SU-DHL-6 (cell line): ENCODE measurements around the gene ROR1.

Experiments
- H2AFZ ChIP-seq: fragments of 200-600 bp; sonication (generic); 2 replicates; pipeline ENCODE4 v1.6.1; 2014; ENCODE audit warnings: low read depth, mild to moderate bottlenecking, moderate library complexity, mixed read lengths, antibody characterized with exemption, low read length; ENCODE audit not compliant: severe bottlenecking
- H3F3A ChIP-seq: fragments of 200-600 bp; shearing (Covaris generic); 2 replicates; pipeline ENCODE4 v1.6.0; 2016; ENCODE audit warnings: antibody characterized with exemption, mild to moderate bottlenecking; ENCODE audit not compliant: insufficient read depth
- H3K27ac ChIP-seq: fragments of 200-600 bp; sonication (generic); 2 replicates; pipeline ENCODE4 v1.5.1; 2016; ENCODE audit warnings: low read depth, mild to moderate bottlenecking, low read length, moderate library complexity, mixed read lengths
- H3K27me3 ChIP-seq: fragments of 200-600 bp; sonication (generic), shearing (Covaris generic); 2 replicates; pipeline ENCODE4 v1.6.0; 2014; ENCODE audit warnings: mild to moderate bottlenecking, low read length
- H3K36me3 ChIP-seq: fragments of 200-600 bp; sonication (generic); 2 replicates; pipeline ENCODE4 v1.6.1; 2014; ENCODE audit warnings: mild to moderate bottlenecking, low read length, mixed read lengths
- H3K4me2 ChIP-seq: fragments of 300-600, 200-600 bp; shearing (Covaris generic), sonication (generic); 2 replicates; pipeline ENCODE4 v1.6.0; 2014; ENCODE audit warnings: low read length, low read depth, mild to moderate bottlenecking; ENCODE audit not compliant: poor library complexity, severe bottlenecking
- H3K4me3 ChIP-seq: fragments of 200-600 bp; sonication (generic); 2 replicates; pipeline ENCODE4 v1.5.1; 2014; ENCODE audit warnings: antibody characterized with exemption, low read length, mild to moderate bottlenecking, mixed read lengths; ENCODE audit not compliant: insufficient read depth, poor library complexity, severe bottlenecking
- H3K79me2 ChIP-seq: fragments of 200-600 bp; sonication (generic); 2 replicates; pipeline ENCODE4 v1.6.1; 2014; ENCODE audit warnings: mild to moderate bottlenecking, low read length, moderate library complexity; ENCODE audit not compliant: insufficient read depth
- H3K9ac ChIP-seq: fragments of 200-600 bp; sonication (generic); 2 replicates; pipeline ENCODE4 v1.7.0; 2014; ENCODE audit warnings: mild to moderate bottlenecking, low read length
- H3K9me2 ChIP-seq: fragments of 200-600 bp; sonication (generic); replicated peaks from 2 replicates; pipeline ENCODE4 v1.6.1; 2014; ENCODE audit warnings: low read length; ENCODE audit not compliant: insufficient read depth
- H3K9me3 ChIP-seq: fragments of 200-600 bp; sonication (generic); 2 replicates; pipeline ENCODE4 v1.6.1; 2014; ENCODE audit warnings: low read length, mixed read lengths; ENCODE audit not compliant: insufficient read depth
- H4K20me1 ChIP-seq: fragments of 200-600 bp; sonication (generic); 2 replicates; pipeline ENCODE4 v1.6.1; 2014; ENCODE audit warnings: low read depth, mild to moderate bottlenecking, antibody characterized with exemption, low read length, moderate library complexity, mixed read lengths
- EZH2phosphoT487 ChIP-seq: fragments of 200-600 bp; sonication (generic), shearing (Covaris generic); conservative IDR thresholded peaks from 2 replicates; pipeline ENCODE4 v1.6.1; 2018; ENCODE audit warnings: mild to moderate bottlenecking, antibody characterized with exemption, low read length, moderate library complexity, mixed read lengths
- TF ChIP-seq, protein P1 (sequence below): fragments of 200-600 bp; sonication (generic); IDR thresholded peaks from one replicate; pipeline ENCODE4 v1.5.1; 2017; ENCODE audit warnings: antibody characterized with exemption, mild to moderate bottlenecking, low read length, moderate library complexity; ENCODE audit not compliant: insufficient read depth, poor library complexity, severe bottlenecking

Gene ROR1

DNA sequence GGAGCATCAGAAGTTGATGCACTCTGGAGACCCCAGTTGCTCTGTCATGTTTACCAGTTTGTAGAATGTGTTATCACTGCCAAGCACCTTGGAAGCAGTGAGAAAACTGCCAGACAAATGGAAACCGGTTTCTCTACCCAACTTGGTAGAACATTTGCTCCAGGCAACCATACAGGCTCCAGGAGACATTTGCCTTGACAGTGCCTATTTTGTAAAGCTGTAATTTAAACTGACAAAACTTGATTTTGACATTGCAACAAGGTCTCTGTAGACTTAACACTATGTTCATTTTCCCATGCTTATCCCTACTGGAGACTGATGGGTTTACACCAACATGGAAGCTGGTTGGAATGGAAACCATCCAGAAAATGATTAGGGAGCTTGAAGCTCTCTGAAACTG lies 97.6 kb downstream of the ROR1 start:
- Histone ChIP-seq H3K36me3 (no peaks in the 10 kb centered on the region), H4K20me1 (no peaks in the 10 kb centered on the region), H3K9ac (no peak overlapping the region), H3F3A (no peaks in the 10 kb centered on the region), H3K27me3 (no peaks in the 10 kb centered on the region), H3K9me3 (no peaks in the 10 kb centered on the region), H3K4me2 (no peak overlapping the region), H3K27ac (no peak overlapping the region), H3K79me2 (no peaks in the 10 kb centered on the region), H2AFZ (no peak overlapping the region), H3K9me2 (no peaks in the 10 kb centered on the region), H3K4me3 (no peak overlapping the region)
- no peak for TF ChIP-seq EZH2phosphoT487
- TF ChIP-seq, protein P1, sequence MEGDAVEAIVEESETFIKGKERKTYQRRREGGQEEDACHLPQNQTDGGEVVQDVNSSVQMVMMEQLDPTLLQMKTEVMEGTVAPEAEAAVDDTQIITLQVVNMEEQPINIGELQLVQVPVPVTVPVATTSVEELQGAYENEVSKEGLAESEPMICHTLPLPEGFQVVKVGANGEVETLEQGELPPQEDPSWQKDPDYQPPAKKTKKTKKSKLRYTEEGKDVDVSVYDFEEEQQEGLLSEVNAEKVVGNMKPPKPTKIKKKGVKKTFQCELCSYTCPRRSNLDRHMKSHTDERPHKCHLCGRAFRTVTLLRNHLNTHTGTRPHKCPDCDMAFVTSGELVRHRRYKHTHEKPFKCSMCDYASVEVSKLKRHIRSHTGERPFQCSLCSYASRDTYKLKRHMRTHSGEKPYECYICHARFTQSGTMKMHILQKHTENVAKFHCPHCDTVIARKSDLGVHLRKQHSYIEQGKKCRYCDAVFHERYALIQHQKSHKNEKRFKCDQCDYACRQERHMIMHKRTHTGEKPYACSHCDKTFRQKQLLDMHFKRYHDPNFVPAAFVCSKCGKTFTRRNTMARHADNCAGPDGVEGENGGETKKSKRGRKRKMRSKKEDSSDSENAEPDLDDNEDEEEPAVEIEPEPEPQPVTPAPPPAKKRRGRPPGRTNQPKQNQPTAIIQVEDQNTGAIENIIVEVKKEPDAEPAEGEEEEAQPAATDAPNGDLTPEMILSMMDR, result no peak

DNA sequence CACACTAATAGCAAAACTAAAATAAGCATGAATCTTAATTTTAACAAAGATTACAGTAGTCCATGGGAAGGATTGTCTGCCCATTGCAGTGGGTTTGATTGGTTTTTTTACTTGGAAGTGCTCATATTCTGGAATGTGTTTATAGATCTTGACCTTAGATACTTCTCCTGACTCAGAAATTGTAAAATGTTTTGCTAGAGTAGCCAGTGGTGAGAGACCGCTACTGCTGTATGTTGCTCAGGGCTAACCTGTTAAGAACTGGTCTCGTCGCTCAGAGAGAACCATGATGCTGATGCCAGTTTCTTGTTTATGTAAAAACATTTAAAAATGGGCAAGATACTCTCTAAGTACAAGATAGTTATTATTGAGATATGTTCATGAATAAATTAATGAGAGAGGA lies 99.9 kb downstream of the ROR1 start:
- H3K4me2 ChIP-seq, result no peak overlapping the region
- TF ChIP-seq EZH2phosphoT487, result no peak
- TF ChIP-seq, protein P1, result no peak
- H3K9me3 ChIP-seq, result no peaks in the 10 kb centered on the region
- no peaks in the 10 kb centered on the region for H3K27me3 ChIP-seq
- H4K20me1 ChIP-seq, result no peaks in the 10 kb centered on the region
- no peaks in the 10 kb centered on the region for H3K79me2 ChIP-seq
- H3K9ac ChIP-seq, result no peak overlapping the region
- H2AFZ ChIP-seq, result no peak overlapping the region
- H3K36me3 ChIP-seq, result no peaks in the 10 kb centered on the region
- H3K27ac ChIP-seq, result no peak overlapping the region
- H3F3A ChIP-seq, result no peaks in the 10 kb centered on the region
- H3K4me3 ChIP-seq, result no peak overlapping the region
- no peaks in the 10 kb centered on the region for H3K9me2 ChIP-seq

DNA sequence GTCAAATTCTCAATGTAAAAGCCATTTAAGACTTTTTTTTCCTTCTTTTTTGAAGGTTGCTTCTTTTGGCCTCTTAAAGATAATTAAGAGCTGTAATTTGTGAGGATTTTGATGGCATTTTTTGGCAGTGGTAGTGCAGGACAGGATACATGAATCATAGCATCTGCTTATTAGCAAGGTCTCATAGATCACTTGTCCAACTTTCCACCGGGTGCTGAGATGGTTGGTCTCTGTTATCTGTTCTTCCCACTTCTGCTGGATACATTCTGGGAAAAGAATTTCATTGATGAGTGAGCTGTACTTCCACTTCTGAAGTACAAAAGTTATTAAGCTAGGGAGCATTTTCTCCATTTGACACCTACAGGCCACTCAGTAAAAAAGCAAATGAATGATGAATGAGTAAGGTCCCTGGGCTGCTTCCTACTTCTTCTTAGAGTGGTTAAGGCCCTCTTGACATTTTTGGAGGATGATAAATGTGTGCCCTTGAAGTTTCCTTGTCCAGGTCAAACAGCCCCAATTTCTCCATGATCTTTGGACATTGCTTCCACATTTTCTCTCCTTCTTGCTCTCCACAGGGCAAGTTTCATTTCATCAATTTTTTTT lies 100.6 kb downstream of the ROR1 start:
- H3K9me2 ChIP-seq, result no peaks in the 10 kb centered on the region
- no peak overlapping the region for H3K9ac ChIP-seq
- H3F3A ChIP-seq, result no peaks in the 10 kb centered on the region
- H3K9me3 ChIP-seq, result no peaks in the 10 kb centered on the region
- H3K27ac ChIP-seq, result no peak overlapping the region
- no peak overlapping the region for H2AFZ ChIP-seq
- TF ChIP-seq, protein P1, result no peak
- no peak for TF ChIP-seq EZH2phosphoT487
- no peak overlapping the region for H3K4me3 ChIP-seq
- no peaks in the 10 kb centered on the region for H3K36me3 ChIP-seq
- H3K27me3 ChIP-seq, result no peaks in the 10 kb centered on the region
- no peak overlapping the region for H3K4me2 ChIP-seq
- H3K79me2 ChIP-seq, result no peaks in the 10 kb centered on the region
- H4K20me1 ChIP-seq, result no peaks in the 10 kb centered on the region
